ENCODE measurements around the gene MTF2.

MTF2 gene

GRCh38 chr1:93137604-93138292, 58.7 kb downstream of the MTF2 start:
- no peak for DNase-seq (ENCODE audit: extremely low read depth, low read depth)
- TF ChIP-seq, protein P1, sequence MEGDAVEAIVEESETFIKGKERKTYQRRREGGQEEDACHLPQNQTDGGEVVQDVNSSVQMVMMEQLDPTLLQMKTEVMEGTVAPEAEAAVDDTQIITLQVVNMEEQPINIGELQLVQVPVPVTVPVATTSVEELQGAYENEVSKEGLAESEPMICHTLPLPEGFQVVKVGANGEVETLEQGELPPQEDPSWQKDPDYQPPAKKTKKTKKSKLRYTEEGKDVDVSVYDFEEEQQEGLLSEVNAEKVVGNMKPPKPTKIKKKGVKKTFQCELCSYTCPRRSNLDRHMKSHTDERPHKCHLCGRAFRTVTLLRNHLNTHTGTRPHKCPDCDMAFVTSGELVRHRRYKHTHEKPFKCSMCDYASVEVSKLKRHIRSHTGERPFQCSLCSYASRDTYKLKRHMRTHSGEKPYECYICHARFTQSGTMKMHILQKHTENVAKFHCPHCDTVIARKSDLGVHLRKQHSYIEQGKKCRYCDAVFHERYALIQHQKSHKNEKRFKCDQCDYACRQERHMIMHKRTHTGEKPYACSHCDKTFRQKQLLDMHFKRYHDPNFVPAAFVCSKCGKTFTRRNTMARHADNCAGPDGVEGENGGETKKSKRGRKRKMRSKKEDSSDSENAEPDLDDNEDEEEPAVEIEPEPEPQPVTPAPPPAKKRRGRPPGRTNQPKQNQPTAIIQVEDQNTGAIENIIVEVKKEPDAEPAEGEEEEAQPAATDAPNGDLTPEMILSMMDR (IDR thresholded peaks at IDR 0.05; ENCODE audit: low read depth, low read length) = no peak

GRCh38 chr1:93140106-93140505, 61.0 kb downstream of the MTF2 start:
- TF ChIP-seq, protein P1 (IDR thresholded peaks at IDR 0.05; ENCODE audit: low read depth, low read length) = no peak
- DNase-seq (ENCODE audit: extremely low read depth, low read depth) = no peak

GRCh38 chr1:93142161-93142560, 63.1 kb downstream of the MTF2 start:
- no peak for DNase-seq (ENCODE audit: extremely low read depth, low read depth)
- TF ChIP-seq, protein P1 (IDR thresholded peaks at IDR 0.05; ENCODE audit: low read depth, low read length) = no peak

DNA sequence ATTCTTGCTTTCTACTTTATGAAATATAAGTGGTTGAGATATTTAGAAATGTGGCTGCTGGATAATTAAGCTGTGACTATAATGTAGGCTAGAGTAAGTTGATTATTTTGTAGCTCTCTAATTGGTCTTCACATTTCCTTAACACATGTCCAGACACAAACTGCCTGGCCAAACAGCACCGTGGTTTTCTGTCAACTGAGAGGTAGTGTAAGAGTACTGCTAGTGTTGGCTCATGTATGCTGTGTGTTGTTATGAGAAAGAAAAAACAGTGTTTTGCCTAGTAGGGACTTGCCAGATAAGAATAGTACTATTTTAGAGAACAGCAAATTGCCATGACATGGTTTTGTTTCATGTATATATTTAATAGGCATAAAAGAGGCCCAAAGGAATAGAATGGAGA, 64.1 kb downstream of the MTF2 start:
- no peak for DNase-seq (ENCODE audit: extremely low read depth, low read depth)
- TF ChIP-seq, protein P1 (IDR thresholded peaks at IDR 0.05; ENCODE audit: low read depth, low read length) = no peak

GRCh38 chr1:93143769-93144168, 64.7 kb downstream of the MTF2 start:
- TF ChIP-seq, protein P1 (IDR thresholded peaks at IDR 0.05; ENCODE audit: low read depth, low read length) = no peak
- no peak for DNase-seq (ENCODE audit: extremely low read depth, low read depth)

DNA sequence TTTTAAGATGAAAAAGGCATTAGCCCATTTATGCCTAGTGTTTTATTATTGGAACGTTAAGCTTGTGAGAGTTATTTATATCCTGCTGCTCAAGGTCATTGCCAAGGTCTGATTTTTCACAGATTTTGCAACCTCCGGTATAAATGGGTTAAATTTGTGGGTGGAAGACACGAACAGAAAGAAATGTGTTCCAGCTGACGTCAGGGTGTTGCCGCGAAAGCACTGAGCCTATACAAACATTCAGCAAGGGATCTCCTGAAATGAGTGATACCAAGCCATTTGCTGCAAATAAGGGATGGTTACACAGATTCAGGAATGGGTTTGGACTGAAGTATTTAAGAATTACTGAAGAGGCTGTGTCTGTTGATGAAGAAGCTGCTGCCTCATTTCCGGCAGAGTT, 68.9 kb downstream of the MTF2 start:
- TF ChIP-seq, protein P1 (IDR thresholded peaks at IDR 0.05; ENCODE audit: low read depth, low read length) = no peak
- peak; percentile 0 for DNase-seq (ENCODE audit: extremely low read depth, low read depth)

GRCh38 chr1:93150729-93151128, 71.6 kb downstream of the MTF2 start:
- no peak for DNase-seq (ENCODE audit: extremely low read depth, low read depth)
- TF ChIP-seq, protein P1 (IDR thresholded peaks at IDR 0.05; ENCODE audit: low read depth, low read length) = no peak
